ENCODE measurements around the gene TSC22D4.
"Not testable (repeated sequence)": the region's sequence is repeated elsewhere in the genome, so short reads cannot be mapped to it uniquely, and the experiment has no call there.

TSC22D4 gene

GRCh38 chr7:100478958-100479660 is at the start of gene TSC22D4:
Gene TSC22D4, minus strand, starts transcription at chr7:100479214. Its CDS starts 1,176 bp downstream, at chr7:100478038.
- DNase-seq: peak; percentile 94

- DNase-seq: not testable (repeated sequence)
Observed at GRCh38 chr7:100528108-100528866, 49.3 kb upstream of the TSC22D4 start.

- not testable (repeated sequence) for DNase-seq
Observed at GRCh38 chr7:100523192-100523591, 44.2 kb upstream of the TSC22D4 start.

- not testable (repeated sequence) for DNase-seq
Observed at GRCh38 chr7:100521909-100522593, 43.0 kb upstream of the TSC22D4 start.

GRCh38 chr7:100521076-100521475 is 42.1 kb upstream of the TSC22D4 start:
- no peak for DNase-seq

- DNase-seq: no peak
Observed at GRCh38 chr7:100520138-100520537, 41.1 kb upstream of the TSC22D4 start.

GRCh38 chr7:100519580-100519979 is 40.6 kb upstream of the TSC22D4 start:
- no peak for DNase-seq

GRCh38 chr7:100517305-100517704 is 38.3 kb upstream of the TSC22D4 start:
- no peak for DNase-seq

- DNase-seq: peak; percentile 72
Observed at GRCh38 chr7:100516135-100516812, 37.3 kb upstream of the TSC22D4 start.

- no peak for DNase-seq
Observed at GRCh38 chr7:100515072-100515532, 36.1 kb upstream of the TSC22D4 start.

- DNase-seq: no peak
Observed at GRCh38 chr7:100513212-100513810, 34.3 kb upstream of the TSC22D4 start.

GRCh38 chr7:100510437-100511239 is 31.6 kb upstream of the TSC22D4 start:
- no peak for DNase-seq

- DNase-seq: no peak
Observed at GRCh38 chr7:100509231-100509630, 30.2 kb upstream of the TSC22D4 start.

- no peak for DNase-seq
Observed at GRCh38 chr7:100506356-100506923, 27.4 kb upstream of the TSC22D4 start.

- no peak for DNase-seq
Observed at GRCh38 chr7:100504887-100505611, 26.0 kb upstream of the TSC22D4 start.

- not testable (repeated sequence) for DNase-seq
Observed at GRCh38 chr7:100504031-100504430, 25.0 kb upstream of the TSC22D4 start.

GRCh38 chr7:100500743-100501142 is 21.7 kb upstream of the TSC22D4 start:
- DNase-seq: not testable (repeated sequence)

GRCh38 chr7:100496509-100496908 is 17.5 kb upstream of the TSC22D4 start:
- DNase-seq: no peak

GRCh38 chr7:100493476-100494264 is 14.7 kb upstream of the TSC22D4 start:
- peak; percentile 54 for DNase-seq
